Thymus (tissue), 11 donors: ENCODE results near the gene INTS7. TPM values are rescaled to one million over a fixed set of nuclear protein-coding genes. Genes with fewer than 3 reads are reported as not detected.

Experiments
- DNase-seq, 9 donors: peaks; one replicate each; pipeline ENCODE4 v3.0.0-alpha.2; 2013; ENCODE audit warnings: low spot score in 9 of 9, low read depth in 6 of 9, missing footprints in 1 of 9
- H3K27ac ChIP-seq, 2 donors: one replicate each; pipeline ENCODE4 v1.5.1; 2013; ENCODE audit warnings: control low read depth in 1 of 2, low read depth in 1 of 2, low read length in 1 of 2, mild to moderate bottlenecking in 1 of 2, moderate library complexity in 1 of 2
- H3K27me3 ChIP-seq, 2 donors: one replicate each; pipeline ENCODE4 v1.5.1; 2013; ENCODE audit warnings: low read length in 1 of 2; ENCODE audit not compliant: control insufficient read depth in 2 of 2, insufficient read depth in 1 of 2
- H3K36me3 ChIP-seq, 2 donors: one replicate each; pipeline ENCODE4 v1.5.1; 2013; ENCODE audit warnings: low read length in 1 of 2, mild to moderate bottlenecking in 1 of 2, moderate library complexity in 1 of 2; ENCODE audit not compliant: control insufficient read depth in 2 of 2, insufficient read depth in 2 of 2
- H3K4me1 ChIP-seq, 2 donors: one replicate each; pipeline ENCODE4 v1.5.1; 2013; ENCODE audit warnings: low read length in 2 of 2; ENCODE audit not compliant: control insufficient read depth in 2 of 2, insufficient read depth in 2 of 2
- H3K4me3 ChIP-seq, 2 donors: one replicate each; pipeline ENCODE4 v1.5.1; 2013; ENCODE audit warnings: low read length in 2 of 2, control low read depth in 1 of 2, mild to moderate bottlenecking in 1 of 2
- H3K9me3 ChIP-seq, 2 donors: one replicate each; pipeline ENCODE4 v1.5.1; 2013; ENCODE audit warnings: low read length in 1 of 2, mild to moderate bottlenecking in 1 of 2; ENCODE audit not compliant: control insufficient read depth in 2 of 2, insufficient read depth in 1 of 2
- WGBS: extraction: QIAGEN DNeasy Blood & Tissue Kit; methylation state at CpG from one replicate; pipeline ENCODE4 v1.1.7; 2013; 5-methylcytosine and 5-hydroxymethylcytosine counted together
- polyA plus RNA-seq: library from polyadenylated mRNA; stranded (reverse); fragments of 200-250 nt; gene quantifications from one replicate; pipeline ENCODE4 v1.2.3, GENCODE V29; 2013
- total RNA-seq: library from RNA; stranded (reverse); fragments of 120-200 nt; gene quantifications from one replicate; pipeline ENCODE4 v1.2.4, GENCODE V29; 2013
- donor health status: healthy.

Gene INTS7
- total and polyA plus RNA-seq, 2 donors = 9.7 to 15.4 TPM

DNA sequence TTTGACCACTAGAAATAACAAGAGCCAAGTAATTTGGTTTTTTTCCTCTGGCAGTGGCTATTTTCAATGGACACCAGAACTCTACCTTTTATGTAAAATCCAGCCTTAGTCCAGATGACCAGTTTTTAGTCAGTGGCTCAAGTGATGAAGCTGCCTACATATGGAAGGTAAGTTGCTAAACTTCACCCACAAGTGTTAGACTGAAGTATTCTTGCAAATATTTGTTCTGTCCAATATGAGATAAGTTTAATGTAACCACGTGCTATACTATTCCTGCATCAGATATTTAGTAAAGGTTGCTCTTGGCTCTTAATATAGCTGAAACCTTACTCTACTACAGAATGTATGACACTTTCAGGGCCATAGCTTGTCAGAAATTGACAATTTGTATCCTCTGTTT lies 36.7 kb upstream of the INTS7 start:
- 100% methylated on average over 1 of the region's 1 CpG for WGBS
- Histone ChIP-seq H3K4me3 (no peak overlapping the region), H3K36me3 (peaks cover 3 to 37% of the 10 kb centered on the region in 2 donors), H3K9me3 (no peaks in the 10 kb centered on the region), H3K4me1 (no peaks in the 10 kb centered on the region), H3K27ac (no peak overlapping the region), H3K27me3 (no peaks in the 10 kb centered on the region)
- no peak for DNase-seq

DNA sequence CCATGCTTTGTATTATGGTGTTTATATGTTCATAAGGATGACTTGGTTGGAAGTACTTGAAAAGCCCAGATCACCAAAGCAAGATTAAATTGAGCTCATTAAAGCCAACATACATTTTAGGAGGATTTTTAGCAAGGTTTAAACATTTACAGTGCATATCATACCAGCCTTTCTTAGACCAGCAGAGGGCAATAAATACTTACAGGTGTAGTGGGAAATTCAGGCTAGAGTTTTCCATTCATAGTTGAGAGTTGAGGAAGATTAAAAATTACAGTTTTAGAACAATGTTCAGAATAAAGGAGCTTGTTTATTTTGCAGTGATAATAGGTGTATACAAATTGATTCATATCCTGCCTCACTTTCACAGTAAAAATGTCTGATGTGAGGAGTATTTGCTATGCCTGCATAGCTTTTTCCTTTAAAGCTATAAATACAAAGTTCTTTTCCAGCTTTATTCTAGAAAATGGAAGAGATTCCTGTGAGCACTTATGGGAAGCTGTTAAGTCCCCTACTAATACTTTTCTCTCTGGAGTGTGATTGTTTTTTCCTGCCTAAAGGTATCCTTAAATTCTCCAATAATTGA lies 35.5 kb upstream of the INTS7 start:
- peak in 8 of 9 donors; percentile 13 to 71 (median 40) for DNase-seq
- Histone ChIP-seq H3K36me3 (peaks cover 3 to 41% of the 10 kb centered on the region in 2 donors), H3K9me3 (no peaks in the 10 kb centered on the region), H3K27ac (no peak overlapping the region), H3K4me3 (no peak overlapping the region), H3K27me3 (no peaks in the 10 kb centered on the region), H3K4me1 (no peaks in the 10 kb centered on the region)

DNA sequence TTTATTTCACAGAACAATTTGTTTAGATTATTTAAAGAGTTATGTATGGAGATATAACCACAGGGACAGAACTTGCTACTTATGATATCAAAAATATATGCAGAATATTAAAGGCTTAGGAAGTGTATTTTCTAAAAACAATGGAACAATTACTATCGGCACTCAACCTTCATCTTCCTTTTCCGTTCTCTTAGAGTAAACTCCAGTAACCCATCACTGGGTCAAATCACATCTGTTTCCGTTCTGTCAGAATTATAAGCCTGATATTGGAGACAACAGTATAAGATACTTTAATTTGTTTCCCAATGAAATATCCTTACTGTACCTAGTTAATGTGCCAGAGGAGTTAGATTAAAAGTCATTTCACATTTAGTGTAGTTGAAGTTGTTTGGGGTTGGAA lies 32.4 kb upstream of the INTS7 start:
- no peak for DNase-seq
- H3K4me1 ChIP-seq = no peaks in the 10 kb centered on the region
- H3K9me3 ChIP-seq = no peaks in the 10 kb centered on the region
- WGBS = 98% methylated on average over 3 of the region's 3 CpGs
- no peak overlapping the region for H3K4me3 ChIP-seq
- no peaks in the 10 kb centered on the region for H3K27me3 ChIP-seq
- H3K36me3 ChIP-seq = peaks cover 3 to 41% of the 10 kb centered on the region in 2 donors
- no peak overlapping the region for H3K27ac ChIP-seq

DNA sequence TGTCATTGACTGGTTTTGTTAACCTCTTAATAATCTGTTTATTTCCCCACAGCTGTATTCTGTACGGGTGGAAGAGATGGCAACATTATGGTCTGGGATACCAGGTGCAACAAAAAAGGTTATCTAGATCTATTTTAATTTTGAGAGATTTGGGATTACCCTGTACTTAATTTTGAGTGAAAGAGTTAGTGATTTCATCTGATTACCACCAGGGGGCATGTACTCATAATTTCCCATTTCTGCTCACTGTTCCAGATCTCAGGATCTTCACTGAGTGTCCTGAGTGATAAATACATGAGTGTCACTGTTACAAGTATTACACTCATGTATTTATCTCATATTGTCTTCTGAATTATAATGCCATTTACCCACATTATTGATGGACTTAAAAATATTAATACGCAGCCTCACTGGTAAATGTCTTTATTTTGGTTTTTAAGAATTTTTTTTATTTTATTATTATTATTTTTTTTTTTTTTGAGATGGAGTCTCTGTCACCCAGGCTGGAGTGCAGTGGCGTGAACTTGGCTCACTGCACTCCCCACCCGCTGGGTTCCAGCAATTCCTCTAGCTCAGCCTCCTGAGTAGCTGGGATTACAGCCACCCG lies 27.6 kb upstream of the INTS7 start:
- peak in 2 of 9 donors; percentile 17 to 24 for DNase-seq

DNA sequence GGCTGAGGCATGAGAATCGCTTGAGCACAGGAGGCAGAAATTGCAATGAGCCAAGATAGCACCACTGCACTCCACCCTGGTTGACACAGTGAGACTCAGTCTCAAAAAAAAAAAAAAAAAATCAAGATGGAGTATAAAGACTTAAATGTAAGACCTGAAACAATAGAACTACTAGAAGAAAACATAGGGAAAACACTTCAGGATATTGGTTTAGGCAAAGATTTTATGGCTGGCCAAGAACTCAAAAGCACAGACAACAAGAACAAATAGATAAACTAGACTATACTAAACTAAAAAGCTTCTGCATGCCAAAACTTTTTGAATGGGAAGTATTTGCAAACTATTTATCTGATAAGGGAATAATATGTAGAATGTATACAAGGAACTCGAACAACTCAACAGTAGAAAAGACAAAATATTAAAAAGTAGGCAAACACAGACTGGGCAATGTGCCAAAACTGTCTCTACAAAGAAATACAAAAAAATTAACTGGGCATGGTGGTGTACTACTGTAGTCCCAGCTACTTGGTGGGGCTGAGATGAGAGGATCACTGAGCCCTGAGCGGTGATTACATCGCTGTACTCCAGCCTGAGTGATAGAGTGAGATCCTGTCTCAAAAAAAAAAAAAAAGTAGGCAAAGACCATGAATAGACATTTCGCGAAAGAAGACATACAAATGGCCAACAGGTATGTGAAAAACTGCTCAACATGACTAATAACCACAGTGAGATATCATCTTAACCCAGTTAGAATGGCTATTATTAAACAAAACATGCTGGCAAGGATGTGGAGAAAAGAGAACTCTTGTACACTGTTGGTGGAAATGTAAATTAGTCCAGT lies 25.5 kb upstream of the INTS7 start:
- H3K4me1 ChIP-seq = no peaks in the 10 kb centered on the region
- no peak overlapping the region for H3K27ac ChIP-seq
- H3K36me3 ChIP-seq = peaks cover 4 to 27% of the 10 kb centered on the region in 2 donors
- 90% methylated on average over 6 of the region's 6 CpGs for WGBS
- H3K9me3 ChIP-seq = peaks cover 1 to 3% of the 10 kb centered on the region in 2 donors
- no peak for DNase-seq
- no peaks in the 10 kb centered on the region for H3K27me3 ChIP-seq
- no peak overlapping the region for H3K4me3 ChIP-seq

More for the DNA sequence above, 27.6 kb upstream of the INTS7 start:
- Histone ChIP-seq H3K27me3 (no peaks in the 10 kb centered on the region), H3K4me1 (no peaks in the 10 kb centered on the region), H3K4me3 (no peak overlapping the region), H3K36me3 (peaks cover 0 to 17% of the 10 kb centered on the region in 2 donors), H3K9me3 (no peaks in the 10 kb centered on the region), H3K27ac (no peak overlapping the region)
- 95% methylated on average over 5 of the region's 5 CpGs for WGBS

DNA sequence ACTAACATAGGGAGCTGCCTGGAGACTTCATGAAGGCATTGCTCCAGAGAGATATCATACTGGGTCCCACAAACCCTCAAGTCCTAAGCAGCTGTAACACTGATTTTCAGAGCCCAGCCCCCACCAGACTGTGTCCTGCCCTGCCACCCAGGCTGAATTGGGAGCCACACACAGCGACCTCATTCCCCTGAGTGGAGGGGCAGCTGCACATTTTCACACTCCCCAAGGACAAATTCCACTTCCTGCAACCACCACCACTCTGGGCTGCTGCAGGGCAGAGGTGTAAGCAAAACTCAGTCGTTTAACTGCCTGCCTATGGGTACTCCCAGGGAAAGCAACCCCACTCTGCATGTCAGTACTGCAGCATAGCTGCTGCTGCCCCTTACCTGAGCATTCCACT lies 20.0 kb upstream of the INTS7 start:
- DNase-seq = no peak
- 94% methylated on average over 2 of the region's 2 CpGs for WGBS
- Histone ChIP-seq H3K27ac (no peak overlapping the region), H3K4me3 (no peak overlapping the region), H3K4me1 (no peaks in the 10 kb centered on the region), H3K36me3 (peaks cover 18 to 56% of the 10 kb centered on the region in 2 donors), H3K27me3 (no peaks in the 10 kb centered on the region), H3K9me3 (peaks cover 1 to 6% of the 10 kb centered on the region in 2 donors)

DNA sequence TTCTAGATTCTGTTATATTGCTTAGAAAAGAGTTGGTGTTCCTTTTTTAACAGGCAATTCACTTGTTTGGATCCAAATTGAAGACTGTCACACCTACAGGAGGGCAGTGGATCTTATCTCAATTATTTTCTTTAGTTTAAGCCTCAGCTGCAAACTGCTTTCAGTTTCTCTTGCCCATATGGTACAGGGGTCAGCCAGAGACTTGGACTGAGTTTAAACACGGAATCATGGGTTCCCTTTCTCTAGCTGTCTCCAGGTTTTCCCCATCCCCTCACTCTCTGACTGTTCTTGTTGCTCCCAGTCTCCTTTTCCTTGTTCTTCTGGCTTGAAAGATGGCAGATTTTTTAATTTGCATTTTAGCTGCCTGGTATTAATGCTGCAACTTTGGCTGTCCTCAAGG lies 18.6 kb upstream of the INTS7 start:
- no peaks in the 10 kb centered on the region for H3K27me3 ChIP-seq
- no peaks in the 10 kb centered on the region for H3K4me1 ChIP-seq
- peaks cover 18 to 66% of the 10 kb centered on the region in 2 donors for H3K36me3 ChIP-seq
- peaks cover 1 to 6% of the 10 kb centered on the region in 2 donors for H3K9me3 ChIP-seq
- H3K4me3 ChIP-seq = no peak overlapping the region
- WGBS = 100% methylated on average over 1 of the region's 1 CpG
- no peak for DNase-seq
- H3K27ac ChIP-seq = no peak overlapping the region

DNA sequence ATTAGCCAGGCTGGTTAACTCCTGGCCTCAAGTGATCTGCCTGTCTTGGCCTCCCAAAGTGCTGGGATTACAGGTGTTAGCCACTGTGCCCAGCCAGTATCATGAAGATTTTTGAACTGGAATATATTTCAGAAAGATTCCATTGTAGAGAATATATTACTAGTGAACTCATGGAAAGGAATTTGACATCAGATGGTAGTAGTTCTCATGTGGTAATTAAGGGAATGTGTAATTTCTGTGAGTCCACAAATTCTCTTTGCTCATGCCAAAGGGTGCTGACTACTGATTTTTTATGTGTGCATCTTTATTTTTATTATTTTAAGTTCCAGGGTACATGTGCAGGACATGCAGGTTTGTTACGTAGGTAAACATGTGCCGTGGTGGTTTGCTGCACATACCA lies 10.6 kb upstream of the INTS7 start:
- Histone ChIP-seq H3K4me3 (no peak overlapping the region), H3K9me3 (no peaks in the 10 kb centered on the region), H3K27ac (no peak overlapping the region), H3K27me3 (no peaks in the 10 kb centered on the region), H3K36me3 (peaks cover 0 to 41% of the 10 kb centered on the region in 2 donors), H3K4me1 (no peaks in the 10 kb centered on the region)
- WGBS = 96% methylated on average over 2 of the region's 2 CpGs
- DNase-seq = no peak

DNA sequence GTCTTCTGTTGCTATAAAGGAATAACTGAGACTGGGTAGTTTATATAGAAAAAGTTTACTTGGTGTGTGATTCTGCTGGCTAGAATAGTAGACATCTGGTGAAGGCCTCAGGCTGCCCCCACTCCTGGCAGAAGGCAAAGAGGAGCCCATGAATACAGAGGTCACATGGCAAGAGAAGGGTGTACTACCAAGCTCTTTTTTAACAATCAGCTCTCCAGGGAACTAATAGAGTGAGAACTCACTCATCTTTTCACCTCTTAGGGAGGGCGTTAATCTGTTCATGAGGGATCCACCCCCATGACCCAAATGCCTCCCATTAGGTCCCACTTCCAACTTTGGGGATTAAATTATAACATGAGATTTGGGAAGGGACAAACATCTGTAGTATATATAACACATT lies 9.5 kb upstream of the INTS7 start:
- Histone ChIP-seq H3K4me1 (no peaks in the 10 kb centered on the region), H3K4me3 (no peak overlapping the region), H3K27me3 (no peaks in the 10 kb centered on the region), H3K27ac (no peak overlapping the region), H3K36me3 (peaks cover 0 to 35% of the 10 kb centered on the region in 2 donors), H3K9me3 (no peaks in the 10 kb centered on the region)
- WGBS = 100% methylated on average over 1 of the region's 1 CpG
- DNase-seq = no peak
